Stimulated activated CD4-positive, alpha-beta T cell treated with anti-CD3 and anti-CD28 coated beads, Interleukin-15, amount 100 ng/mL, for 1 hour (primary cell): ENCODE measurements around the gene VPS8.
"Not testable (repeated sequence)": the region's sequence is repeated elsewhere in the genome, so short reads cannot be mapped to it uniquely, and the experiment has no call there.

Experiments
- DNase-seq, 2 donors: peaks; one replicate each; pipeline ENCODE4 v3.0.0-alpha.2; 2020; ENCODE audit warnings: low read depth in 1 of 2, low spot score in 1 of 2

The VPS8 gene

DNA sequence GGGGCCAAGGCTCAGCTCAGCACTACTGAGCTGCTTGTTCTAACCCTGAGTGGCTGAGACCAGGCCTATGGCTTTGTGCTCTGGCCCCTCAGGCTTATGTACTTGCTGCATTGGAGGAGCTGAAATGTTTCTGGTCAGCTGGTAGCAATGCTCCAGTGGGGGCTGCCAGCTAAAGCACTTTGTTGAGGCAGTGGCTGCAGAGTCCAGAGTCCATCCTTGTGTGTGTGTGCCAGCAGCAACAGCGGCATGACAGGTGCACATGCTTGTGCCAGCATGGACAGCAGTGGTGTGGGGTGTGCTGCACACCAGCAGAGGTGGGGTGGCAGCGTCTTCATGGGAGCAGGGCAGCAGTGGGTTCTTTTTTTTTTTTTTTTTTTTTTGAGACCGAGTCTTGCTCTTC, 169.1 kb downstream of the VPS8 start:
- DNase-seq, result no peak

DNA sequence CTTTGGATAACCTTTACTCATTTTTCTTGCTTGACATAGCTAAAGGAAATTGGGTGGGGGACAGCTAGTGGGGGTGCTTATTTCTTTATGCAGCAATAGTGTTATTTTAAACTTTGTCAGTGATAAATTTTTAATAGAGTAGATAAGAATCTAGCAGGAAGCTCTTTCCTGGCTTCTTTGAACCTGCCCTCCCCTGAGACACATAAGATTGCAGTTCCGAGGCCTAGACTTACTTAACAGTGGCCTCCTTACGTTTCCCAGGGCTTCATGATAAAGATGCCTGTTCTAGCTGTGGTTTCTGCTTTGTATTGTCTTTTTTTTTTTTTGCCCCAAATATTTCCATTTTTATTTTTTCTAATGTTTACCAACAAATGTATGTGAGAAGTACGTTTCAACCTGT, 170.1 kb downstream of the VPS8 start:
- no peak for DNase-seq

DNA sequence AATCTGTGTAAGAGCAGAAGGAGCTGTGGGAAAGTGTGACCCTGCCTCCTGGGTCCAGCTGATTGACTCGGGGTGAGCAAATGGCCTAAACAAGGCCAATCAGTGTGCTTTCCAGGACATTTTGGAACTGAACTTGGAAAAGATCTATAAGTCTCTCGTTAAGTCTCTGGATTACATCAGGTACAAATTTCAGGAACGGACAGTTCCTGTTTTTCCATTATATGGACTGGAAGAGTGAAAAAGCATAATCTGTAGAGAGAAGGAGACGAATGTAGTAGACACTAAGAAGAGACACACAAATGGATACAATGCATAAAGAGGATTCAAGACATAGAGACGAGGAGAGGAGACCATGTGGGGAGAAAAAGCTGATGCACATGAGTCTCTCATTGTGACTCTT, 173.6 kb downstream of the VPS8 start:
- no peak for DNase-seq

DNA sequence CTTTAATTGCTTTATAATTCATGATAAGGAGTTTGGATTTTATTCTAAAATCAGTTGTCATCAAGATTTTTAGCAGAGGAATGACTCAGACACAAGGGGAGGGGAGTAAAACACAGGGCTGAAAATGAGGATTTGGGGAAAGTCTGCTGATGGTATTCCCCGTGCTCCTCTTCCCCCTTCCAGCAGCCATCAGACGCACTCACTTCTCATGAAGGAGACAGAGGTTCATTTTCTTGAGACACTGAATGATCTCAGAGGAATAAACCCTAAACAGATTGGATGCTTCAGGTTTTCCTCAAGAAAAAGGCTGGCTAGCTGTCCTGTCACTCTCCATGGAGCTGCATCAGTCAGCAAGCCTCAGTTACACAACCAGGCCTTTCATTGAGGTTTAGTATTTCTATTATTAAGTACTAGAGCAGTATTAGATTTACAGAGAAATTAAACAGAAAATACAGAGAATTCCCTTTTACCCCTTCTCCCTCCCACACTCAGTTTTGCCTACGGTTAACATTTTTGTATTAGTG, 174.5 kb downstream of the VPS8 start:
- no peak for DNase-seq

DNA sequence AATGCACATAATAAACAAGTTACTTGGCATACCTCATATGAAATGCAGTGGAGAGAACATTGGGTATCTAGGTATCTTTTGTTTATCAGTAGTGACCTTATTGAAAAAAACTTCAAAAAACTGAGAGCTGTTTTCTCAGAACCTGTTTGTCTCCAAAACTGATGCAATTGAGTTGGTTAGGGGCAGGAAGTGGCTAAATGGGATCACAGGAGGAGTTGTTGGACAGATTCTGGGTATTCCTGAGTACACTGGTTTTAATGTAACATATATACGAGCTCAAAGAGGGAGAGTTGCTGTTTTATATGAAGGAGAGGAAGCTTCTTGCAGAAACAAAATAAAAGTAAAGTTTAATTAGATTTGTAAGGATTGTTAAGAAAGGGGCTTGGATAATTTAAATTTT, 181.4 kb downstream of the VPS8 start:
- DNase-seq, result no peak

GRCh38 chr3:185003876-185004275, 191.9 kb downstream of the VPS8 start:
- not testable (repeated sequence) for DNase-seq

- no peak for DNase-seq
These were observed 197.7 kb downstream of the VPS8 start for GRCh38 chr3:185009650-185010049.

DNA sequence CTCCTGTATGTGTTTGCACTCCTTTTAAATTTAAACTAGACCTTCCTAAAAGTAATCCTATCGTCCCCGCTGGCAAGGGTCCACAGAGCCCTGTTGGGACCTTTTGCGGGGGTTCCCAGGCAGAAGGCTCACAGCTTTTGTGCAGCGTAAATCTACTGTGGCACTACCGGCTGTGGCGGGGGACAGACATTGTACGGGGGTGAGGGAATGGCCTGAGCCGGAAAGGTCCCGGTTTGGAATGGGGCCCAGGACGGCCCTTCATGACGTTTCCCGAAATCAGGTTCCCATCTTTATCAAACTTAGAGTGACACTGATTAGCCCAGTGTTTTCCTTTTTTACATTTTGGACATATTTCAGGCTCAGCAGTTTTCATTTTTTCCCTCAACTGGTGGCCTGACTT, 205.6 kb downstream of the VPS8 start:
- not testable (repeated sequence) for DNase-seq

DNA sequence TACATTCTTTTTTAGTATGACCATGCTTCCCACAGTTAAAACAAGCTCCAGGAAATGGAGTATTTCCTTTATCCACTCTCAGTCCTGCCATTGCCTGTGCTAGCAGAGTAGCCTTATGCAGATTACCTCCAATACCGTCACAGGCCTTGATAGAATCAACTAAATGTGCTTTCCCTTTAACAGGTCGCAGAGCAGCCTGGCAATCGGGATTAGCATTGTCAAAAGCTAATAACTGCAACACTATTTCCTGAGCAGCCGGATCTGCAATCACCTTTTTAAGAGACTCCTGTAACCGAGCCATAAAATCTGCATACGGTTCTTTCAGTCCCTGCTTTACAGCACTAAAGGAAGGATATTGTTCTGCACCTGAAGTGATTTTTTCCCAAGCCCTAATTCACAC, 206.0 kb downstream of the VPS8 start:
- not testable (repeated sequence) for DNase-seq

- no peak for DNase-seq
These were observed 209.3 kb downstream of the VPS8 start for GRCh38 chr3:185021256-185021655.

DNA sequence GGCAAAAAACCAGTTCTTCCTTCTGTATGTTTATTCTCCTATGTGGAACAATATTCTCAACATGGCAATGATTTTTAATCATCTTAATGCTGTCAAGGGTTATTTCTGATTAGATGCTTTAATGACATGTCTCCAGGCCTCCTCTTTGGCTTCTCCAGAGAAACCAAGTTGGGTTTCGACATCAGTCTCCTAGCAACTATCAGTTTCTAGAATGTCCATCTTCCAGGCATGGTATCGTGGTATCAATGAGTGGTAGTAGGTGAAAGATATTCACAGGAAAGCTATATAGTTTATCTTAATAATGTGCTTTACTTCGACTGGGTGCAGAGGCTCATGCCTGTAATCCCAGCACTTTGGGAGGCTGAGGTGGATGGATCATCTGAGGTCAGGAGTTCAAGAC, 212.4 kb downstream of the VPS8 start:
- DNase-seq, result no peak

- no peak for DNase-seq
These were observed 213.0 kb downstream of the VPS8 start for GRCh38 chr3:185024966-185025365.

GRCh38 chr3:185028121-185028520, 216.2 kb downstream of the VPS8 start:
- no peak for DNase-seq

- no peak for DNase-seq
These were observed 217.1 kb downstream of the VPS8 start for GRCh38 chr3:185029086-185029485.

DNA sequence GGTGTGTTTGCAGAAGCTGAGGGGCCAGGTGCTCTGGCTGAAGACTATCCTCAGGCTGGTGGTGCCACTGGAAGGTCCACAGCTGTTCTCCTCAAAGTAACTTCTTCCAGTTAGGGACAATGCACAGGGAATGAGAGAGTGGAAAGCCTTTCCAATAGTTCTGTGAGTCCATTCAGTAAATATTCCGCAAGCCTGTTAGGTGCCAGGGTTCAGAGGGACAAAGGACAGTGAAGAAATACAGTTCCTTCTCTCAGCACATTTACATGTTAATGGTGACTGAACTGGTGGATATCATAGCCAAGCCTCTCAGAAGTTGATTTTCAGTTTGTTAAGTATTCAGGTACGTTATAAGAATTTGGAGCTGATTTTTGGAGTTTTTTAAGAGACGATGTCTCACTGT, 218.4 kb downstream of the VPS8 start:
- no peak for DNase-seq

DNA sequence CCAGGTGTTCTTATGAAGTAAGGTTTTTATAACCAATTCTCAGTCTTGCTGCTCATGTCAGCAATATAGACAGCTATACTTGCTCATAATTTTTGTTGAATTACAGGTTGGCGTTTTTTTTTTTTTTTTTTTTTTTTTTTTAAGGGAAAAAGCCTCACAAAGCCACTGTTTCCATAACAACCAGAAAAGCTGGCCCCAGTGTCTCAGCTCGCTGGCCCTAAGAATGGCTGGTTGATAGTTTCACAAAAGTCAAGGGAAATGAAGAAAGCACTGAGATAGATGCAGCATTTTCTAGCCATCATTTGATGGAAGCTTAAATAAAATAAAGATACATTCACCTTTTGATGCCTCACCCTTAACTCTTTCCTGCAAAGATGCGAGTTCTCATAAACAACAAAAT, 219.0 kb downstream of the VPS8 start:
- DNase-seq, result no peak

GRCh38 chr3:185037801-185038200, 225.8 kb downstream of the VPS8 start:
- no peak for DNase-seq

GRCh38 chr3:185040425-185040824, 228.5 kb downstream of the VPS8 start:
- no peak for DNase-seq

GRCh38 chr3:185041540-185041939, 229.6 kb downstream of the VPS8 start:
- no peak for DNase-seq

DNA sequence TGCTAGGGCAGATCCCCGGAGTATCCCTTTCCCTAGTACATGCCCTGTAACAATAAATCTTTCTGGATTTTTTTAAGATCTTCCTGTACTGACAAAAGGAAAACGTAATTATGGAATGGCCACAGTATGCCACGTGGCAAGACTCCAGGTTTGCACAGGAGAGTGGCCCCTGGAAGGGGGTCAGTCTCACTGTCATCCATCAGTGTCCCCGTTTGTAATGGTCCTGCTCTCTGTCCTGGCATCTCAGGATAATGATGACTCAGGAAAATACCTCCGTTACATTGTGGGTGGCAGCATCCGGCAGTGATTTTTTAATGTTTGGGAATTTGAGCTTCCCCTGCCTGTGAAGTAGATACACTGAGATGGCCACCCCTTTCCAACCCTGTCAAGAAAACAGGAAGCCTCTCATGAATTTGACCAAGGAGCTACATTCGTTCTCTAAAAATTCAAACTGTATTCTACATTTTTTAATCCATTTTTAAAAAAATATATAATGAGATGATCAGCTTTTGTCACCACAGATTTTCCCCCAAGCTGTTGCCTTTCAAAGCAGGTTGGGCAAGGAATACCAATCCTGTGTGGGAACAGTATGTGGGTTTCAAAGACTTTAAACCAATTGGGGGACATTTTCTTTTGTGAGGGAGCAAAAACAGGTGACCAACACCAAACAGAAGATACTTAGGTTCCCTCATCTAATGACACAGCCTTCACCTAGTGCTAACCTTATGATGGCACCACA, 230.5 kb downstream of the VPS8 start:
- no peak for DNase-seq

DNA sequence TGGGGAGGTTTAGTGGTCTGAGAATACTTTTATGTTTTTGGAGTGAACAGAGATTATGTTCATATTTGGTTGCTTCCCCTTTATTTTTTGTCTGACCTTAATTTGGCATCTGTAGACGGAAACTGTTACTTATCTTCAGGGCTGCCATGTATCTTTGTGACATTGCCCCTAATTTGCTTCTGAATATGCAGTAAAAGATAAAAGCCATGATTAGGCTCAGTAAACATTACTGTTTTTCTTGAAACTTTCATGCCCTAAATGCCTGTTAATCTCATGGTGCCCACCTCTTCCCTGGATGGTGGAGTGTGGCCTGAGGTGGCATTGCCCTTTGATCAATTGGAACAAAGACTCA, 234.2 kb downstream of the VPS8 start:
- DNase-seq, result no peak

DNA sequence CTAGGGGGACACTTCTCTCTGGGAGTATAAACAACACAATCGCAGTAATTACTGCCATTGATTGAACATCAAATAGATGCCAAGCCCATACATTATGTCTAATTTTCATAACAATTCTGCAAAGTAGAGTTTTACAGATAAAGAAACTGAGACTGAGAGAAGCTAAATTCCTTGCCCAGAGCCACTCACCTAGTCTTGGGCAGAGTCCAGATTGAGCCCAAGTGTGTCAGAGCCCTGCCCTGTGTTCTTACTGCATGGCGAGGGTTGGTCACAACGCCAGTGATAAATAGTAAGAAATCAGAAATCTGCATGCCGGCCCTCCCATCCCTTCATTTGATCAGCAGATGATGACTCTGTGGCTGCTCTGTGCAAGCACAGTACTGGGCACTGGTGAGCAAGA, 234.6 kb downstream of the VPS8 start:
- no peak for DNase-seq

DNA sequence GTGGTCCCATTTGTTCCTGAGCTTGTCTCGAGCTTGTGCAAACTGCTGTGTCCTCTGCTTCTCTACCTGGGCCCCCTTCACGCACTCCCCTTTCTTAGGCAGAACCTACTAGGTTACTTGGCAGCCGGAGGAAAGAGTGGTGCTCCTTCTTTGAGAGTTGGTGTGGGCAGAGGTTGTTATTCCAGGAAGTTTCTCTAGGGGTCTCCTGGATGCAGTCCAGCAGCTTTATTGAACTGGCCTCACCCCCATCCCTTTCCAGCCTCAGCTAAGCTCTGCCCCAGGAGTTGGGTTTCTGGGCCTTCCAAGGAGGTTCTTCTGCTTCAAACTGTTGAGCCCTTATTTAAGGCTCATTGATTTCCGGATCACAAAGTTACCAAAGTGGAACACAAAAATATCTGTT, 237.7 kb downstream of the VPS8 start:
- DNase-seq, result no peak
